NOMO-1 treated with DMSO at 0.1 percent for 48 hours (cell line): ENCODE data around the gene OSBPL7.

Source experiments
- DNase-seq: peaks from one replicate; lab custom pipeline; 2025; ENCODE audit not compliant: unreplicated experiment; lab: John Stamatoyannopoulos, UW

OSBPL7 gene

GRCh38 chr17:47808036-47808829, 13.4 kb downstream of the OSBPL7 start:
- no peak for DNase-seq

GRCh38 chr17:47807421-47807820, 14.2 kb downstream of the OSBPL7 start:
- DNase-seq: no peak

GRCh38 chr17:47806913-47807255, 14.7 kb downstream of the OSBPL7 start:
- DNase-seq: no peak

GRCh38 chr17:47806026-47806912, 15.3 kb downstream of the OSBPL7 start:
- no peak for DNase-seq

GRCh38 chr17:47804461-47804860, 17.1 kb downstream of the OSBPL7 start:
- DNase-seq: no peak

- no peak for DNase-seq
Observed at GRCh38 chr17:47803751-47804150, 17.8 kb downstream of the OSBPL7 start.

GRCh38 chr17:47803201-47803600, 18.4 kb downstream of the OSBPL7 start:
- no peak for DNase-seq

- DNase-seq: peak; percentile 16
Observed at GRCh38 chr17:47802341-47803022, 19.1 kb downstream of the OSBPL7 start.

GRCh38 chr17:47801906-47802305, 19.7 kb downstream of the OSBPL7 start:
- DNase-seq: no peak

- no peak for DNase-seq
Observed at GRCh38 chr17:47801176-47801765, 20.3 kb downstream of the OSBPL7 start.

GRCh38 chr17:47800686-47801085, 20.9 kb downstream of the OSBPL7 start:
- DNase-seq: no peak

GRCh38 chr17:47797797-47798196, 23.8 kb downstream of the OSBPL7 start:
- DNase-seq: peak; percentile 14

GRCh38 chr17:47792979-47793378, 28.6 kb downstream of the OSBPL7 start:
- no peak for DNase-seq

- DNase-seq: no peak
Observed at GRCh38 chr17:47792457-47792856, 29.1 kb downstream of the OSBPL7 start.

- no peak for DNase-seq
Observed at GRCh38 chr17:47791025-47791424, 30.6 kb downstream of the OSBPL7 start.

GRCh38 chr17:47789611-47790561, 31.7 kb downstream of the OSBPL7 start:
- DNase-seq: peak; percentile 28

- peak; percentile 14 for DNase-seq
Observed at GRCh38 chr17:47785538-47786123, 36.0 kb downstream of the OSBPL7 start.

GRCh38 chr17:47781397-47781796, 40.2 kb downstream of the OSBPL7 start:
- DNase-seq: no peak

- no peak for DNase-seq
Observed at GRCh38 chr17:47778184-47778635, 43.4 kb downstream of the OSBPL7 start.
